Measurements from ENCODE around the gene STXBP2. TPM values are rescaled to one million over a fixed set of nuclear protein-coding genes. Genes with fewer than 3 reads are reported as not detected.

STXBP2 gene
- total RNA-seq, 1 experiment from 2014 or later: 102 TPM

GRCh38 chr19:7607874-7608560, 28.9 kb upstream of the STXBP2 start:
- in situ Hi-C loops (cut with HindIII; ENCODE audit: low pct_unique_long_range_greater_than_20kb, low sequenced_read_pairs) (no loop called here), intact Hi-C loops (cut with micrococcal nuclease; ENCODE audit: unreplicated experiment) (no loop called here)
- ChIA-PET CTCF (no interaction called here), POLR2A (no interaction called here)
- H3K27me3 ChIP-seq (ENCODE audit: control insufficient read depth, insufficient read depth, low read length): no peaks in the 10 kb centered on the region
- H3K27ac ChIP-seq (ENCODE audit: low read length): no peak overlapping the region
- no peak overlapping the region for H3K4me3 ChIP-seq (ENCODE audit: low read depth in 2 of 2, low read length in 2 of 2)
- H3K4me1 ChIP-seq (ENCODE audit: control insufficient read depth, insufficient read depth, low read length): no peaks in the 10 kb centered on the region
- no peak for TF ChIP-seq POLR2AphosphoS5 (IDR thresholded peaks at IDR 0.05; ENCODE audit: low read depth, low read length)
- TF ChIP-seq CTCF (IDR thresholded peaks at IDR 0.05): no peak
- no peak for TF ChIP-seq TCF7L2 (IDR thresholded peaks at IDR 0.05; ENCODE audit: low read depth, low read length)
- TF ChIP-seq SIN3A (IDR thresholded peaks at IDR 0.05; ENCODE audit: borderline replicate concordance, insufficient read depth, low read depth, low read length): no peak
- TF ChIP-seq, protein P1, sequence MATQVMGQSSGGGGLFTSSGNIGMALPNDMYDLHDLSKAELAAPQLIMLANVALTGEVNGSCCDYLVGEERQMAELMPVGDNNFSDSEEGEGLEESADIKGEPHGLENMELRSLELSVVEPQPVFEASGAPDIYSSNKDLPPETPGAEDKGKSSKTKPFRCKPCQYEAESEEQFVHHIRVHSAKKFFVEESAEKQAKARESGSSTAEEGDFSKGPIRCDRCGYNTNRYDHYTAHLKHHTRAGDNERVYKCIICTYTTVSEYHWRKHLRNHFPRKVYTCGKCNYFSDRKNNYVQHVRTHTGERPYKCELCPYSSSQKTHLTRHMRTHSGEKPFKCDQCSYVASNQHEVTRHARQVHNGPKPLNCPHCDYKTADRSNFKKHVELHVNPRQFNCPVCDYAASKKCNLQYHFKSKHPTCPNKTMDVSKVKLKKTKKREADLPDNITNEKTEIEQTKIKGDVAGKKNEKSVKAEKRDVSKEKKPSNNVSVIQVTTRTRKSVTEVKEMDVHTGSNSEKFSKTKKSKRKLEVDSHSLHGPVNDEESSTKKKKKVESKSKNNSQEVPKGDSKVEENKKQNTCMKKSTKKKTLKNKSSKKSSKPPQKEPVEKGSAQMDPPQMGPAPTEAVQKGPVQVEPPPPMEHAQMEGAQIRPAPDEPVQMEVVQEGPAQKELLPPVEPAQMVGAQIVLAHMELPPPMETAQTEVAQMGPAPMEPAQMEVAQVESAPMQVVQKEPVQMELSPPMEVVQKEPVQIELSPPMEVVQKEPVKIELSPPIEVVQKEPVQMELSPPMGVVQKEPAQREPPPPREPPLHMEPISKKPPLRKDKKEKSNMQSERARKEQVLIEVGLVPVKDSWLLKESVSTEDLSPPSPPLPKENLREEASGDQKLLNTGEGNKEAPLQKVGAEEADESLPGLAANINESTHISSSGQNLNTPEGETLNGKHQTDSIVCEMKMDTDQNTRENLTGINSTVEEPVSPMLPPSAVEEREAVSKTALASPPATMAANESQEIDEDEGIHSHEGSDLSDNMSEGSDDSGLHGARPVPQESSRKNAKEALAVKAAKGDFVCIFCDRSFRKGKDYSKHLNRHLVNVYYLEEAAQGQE (IDR thresholded peaks at IDR 0.05; ENCODE audit: insufficient read depth in 1 of 2, low read depth in 2 of 2, low read length in 1 of 2): no peak
- no peaks in the 10 kb centered on the region for H3K9me3 ChIP-seq (ENCODE audit: control insufficient read depth, insufficient read depth, low read depth, low read length)
- DNase-seq (ENCODE audit: low read depth, low spot score) (no peak), ATAC-seq (no peak)
- no TSS peak for BruUV-seq (replicated peaks)
- H3K36me3 ChIP-seq (ENCODE audit: control insufficient read depth, insufficient read depth, low read length): no peaks in the 10 kb centered on the region

DNA sequence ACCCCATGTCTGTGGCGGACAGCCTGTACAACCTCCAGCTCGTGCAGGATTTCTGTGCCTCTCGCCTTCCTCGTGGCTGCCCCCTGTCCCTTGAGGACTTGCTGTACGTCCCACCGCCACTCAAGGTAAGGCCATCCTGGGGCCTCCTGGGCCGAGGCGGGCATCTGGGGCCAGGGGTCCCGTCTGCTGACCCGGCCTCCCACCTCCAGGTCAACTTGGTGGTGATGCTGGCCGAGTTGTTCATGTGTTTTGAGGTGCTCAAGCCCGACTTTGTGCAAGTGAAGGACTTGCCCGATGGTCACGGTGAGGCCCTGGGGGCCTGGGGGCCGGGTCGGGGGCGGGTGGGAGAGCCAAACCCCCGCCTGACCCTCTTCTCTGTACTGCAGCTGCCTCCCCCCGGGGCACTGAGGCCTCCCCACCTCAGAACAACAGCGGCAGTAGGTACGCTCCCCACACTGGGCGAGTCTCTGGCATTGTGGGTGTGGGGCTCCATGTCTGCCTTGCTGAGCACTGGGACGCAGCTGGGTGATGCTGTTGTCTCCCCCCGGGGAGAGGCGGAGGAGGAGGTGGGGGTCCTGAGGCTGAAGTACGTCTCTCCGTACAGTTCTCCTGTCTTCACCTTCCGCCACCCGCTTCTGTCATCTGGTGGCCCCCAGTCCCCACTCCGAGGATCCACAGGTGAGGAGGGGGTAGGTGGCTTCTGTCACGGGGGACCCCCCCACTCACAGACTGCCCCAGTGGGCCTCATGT, 26.2 kb upstream of the STXBP2 start:
- CTCF ChIA-PET: no interaction called here
- no peak for ATAC-seq
- no peak for DNase-seq (ENCODE audit: low read depth, low spot score)
- H3K4me1 ChIP-seq (ENCODE audit: control insufficient read depth, insufficient read depth, low read length): no peaks in the 10 kb centered on the region
- intact Hi-C loops (cut with micrococcal nuclease; ENCODE audit: unreplicated experiment): no loop called here
- no peaks in the 10 kb centered on the region for H3K9me3 ChIP-seq (ENCODE audit: control insufficient read depth, insufficient read depth, low read depth, low read length)
- H3K4me3 ChIP-seq (ENCODE audit: low read depth in 2 of 2, low read length in 2 of 2): no peak overlapping the region
- in situ Hi-C loops (cut with HindIII; ENCODE audit: low pct_unique_long_range_greater_than_20kb, low sequenced_read_pairs): no loop called here
- POLR2A ChIA-PET: no interaction called here
- TF ChIP-seq SIN3A (IDR thresholded peaks at IDR 0.05; ENCODE audit: borderline replicate concordance, insufficient read depth, low read depth, low read length) (no peak), TCF7L2 (IDR thresholded peaks at IDR 0.05; ENCODE audit: low read depth, low read length) (no peak), POLR2AphosphoS5 (IDR thresholded peaks at IDR 0.05; ENCODE audit: low read depth, low read length) (no peak), CTCF (IDR thresholded peaks at IDR 0.05) (no peak)
- TF ChIP-seq, protein P1 (IDR thresholded peaks at IDR 0.05; ENCODE audit: insufficient read depth in 1 of 2, low read depth in 2 of 2, low read length in 1 of 2): no peak
- BruUV-seq (replicated peaks): no TSS peak
- no peak overlapping the region for H3K27ac ChIP-seq (ENCODE audit: low read length)
- H3K27me3 ChIP-seq (ENCODE audit: control insufficient read depth, insufficient read depth, low read length): no peaks in the 10 kb centered on the region
- H3K36me3 ChIP-seq (ENCODE audit: control insufficient read depth, insufficient read depth, low read length): no peaks in the 10 kb centered on the region
